Breast epithelium (tissue), 3 donors: Measurements from ENCODE around the gene PRR3.

Source experiments
- CTCF ChIP-seq, 3 donors: fragments of 450-650 bp; IDR thresholded peaks; one replicate each; pipeline ENCODE4 v1.5.1; 2016 to 2017; ENCODE audit warnings: antibody characterized with exemption in 3 of 3, mild to moderate bottlenecking in 3 of 3, moderate library complexity in 3 of 3
- POLR2AphosphoS5 ChIP-seq, 3 donors: sonication (generic); formaldehyde crosslinking; IDR thresholded peaks; one replicate each; pipeline ENCODE4 v1.6.1; 2017; ENCODE audit warnings: antibody characterized with exemption in 3 of 3

- TF ChIP-seq CTCF (IDR thresholded peaks at IDR 0.05) (no peak), POLR2AphosphoS5 (IDR thresholded peaks at IDR 0.05) (no peak)
These were observed 13.6 kb downstream of the PRR3 start for GRCh38 chr6:30570740-30571074.
